Measurements from ENCODE around the gene AOC1.
"Not testable (repeated sequence)": the region's sequence is repeated elsewhere in the genome, so short reads cannot be mapped to it uniquely, and the experiment has no call there.

The AOC1 gene

GRCh38 chr7:150898475-150899011 is 46.2 kb downstream of the AOC1 start:
- no peak for FAIRE-seq

- no peak for FAIRE-seq
Observed at GRCh38 chr7:150900675-150901074, 48.4 kb downstream of the AOC1 start.

- FAIRE-seq, result no peak
Observed at GRCh38 chr7:150901160-150902035, 49.1 kb downstream of the AOC1 start.

- FAIRE-seq, result no peak
Observed at GRCh38 chr7:150902078-150903033, 50.0 kb downstream of the AOC1 start.

GRCh38 chr7:150903606-150904005 is 51.3 kb downstream of the AOC1 start:
- FAIRE-seq, result peak; percentile 98

GRCh38 chr7:150904011-150904909 is 51.9 kb downstream of the AOC1 start:
- FAIRE-seq, result no peak

- no peak for FAIRE-seq
Observed at GRCh38 chr7:150908173-150908572, 55.9 kb downstream of the AOC1 start.

GRCh38 chr7:150909200-150909995 is 57.1 kb downstream of the AOC1 start:
- no peak for FAIRE-seq

GRCh38 chr7:150910305-150910995 is 58.1 kb downstream of the AOC1 start:
- not testable (repeated sequence) for FAIRE-seq

- FAIRE-seq, result no peak
Observed at GRCh38 chr7:150910996-150911422, 58.7 kb downstream of the AOC1 start.
